Thymus (tissue), 11 donors: Measurements from ENCODE around the gene ZIK1. TPM values are rescaled to one million over a fixed set of nuclear protein-coding genes. Genes with fewer than 3 reads are reported as not detected.
A peak's percentile ranks its signal among the peaks of the same experiment; 100 is the strongest.

Source experiments
- DNase-seq, 9 donors: peaks; one replicate each; pipeline ENCODE4 v3.0.0-alpha.2; 2013; ENCODE audit warnings: low spot score in 9 of 9, low read depth in 6 of 9, missing footprints in 1 of 9
- H3K27ac ChIP-seq, 2 donors: one replicate each; pipeline ENCODE4 v1.5.1; 2013; ENCODE audit warnings: control low read depth in 1 of 2, low read depth in 1 of 2, low read length in 1 of 2, mild to moderate bottlenecking in 1 of 2, moderate library complexity in 1 of 2
- H3K27me3 ChIP-seq, 2 donors: one replicate each; pipeline ENCODE4 v1.5.1; 2013; ENCODE audit warnings: low read length in 1 of 2; ENCODE audit not compliant: control insufficient read depth in 2 of 2, insufficient read depth in 1 of 2
- H3K36me3 ChIP-seq, 2 donors: one replicate each; pipeline ENCODE4 v1.5.1; 2013; ENCODE audit warnings: low read length in 1 of 2, mild to moderate bottlenecking in 1 of 2, moderate library complexity in 1 of 2; ENCODE audit not compliant: control insufficient read depth in 2 of 2, insufficient read depth in 2 of 2
- H3K4me1 ChIP-seq, 2 donors: one replicate each; pipeline ENCODE4 v1.5.1; 2013; ENCODE audit warnings: low read length in 2 of 2; ENCODE audit not compliant: control insufficient read depth in 2 of 2, insufficient read depth in 2 of 2
- H3K4me3 ChIP-seq, 2 donors: one replicate each; pipeline ENCODE4 v1.5.1; 2013; ENCODE audit warnings: low read length in 2 of 2, control low read depth in 1 of 2, mild to moderate bottlenecking in 1 of 2
- H3K9me3 ChIP-seq, 2 donors: one replicate each; pipeline ENCODE4 v1.5.1; 2013; ENCODE audit warnings: low read length in 1 of 2, mild to moderate bottlenecking in 1 of 2; ENCODE audit not compliant: control insufficient read depth in 2 of 2, insufficient read depth in 1 of 2
- WGBS: extraction: QIAGEN DNeasy Blood & Tissue Kit; methylation state at CpG from one replicate; pipeline ENCODE4 v1.1.7; 2013; 5-methylcytosine and 5-hydroxymethylcytosine counted together
- polyA plus RNA-seq: library from polyadenylated mRNA; stranded (reverse); fragments of 200-250 nt; gene quantifications from one replicate; pipeline ENCODE4 v1.2.3, GENCODE V29; 2013
- total RNA-seq: library from RNA; stranded (reverse); fragments of 120-200 nt; gene quantifications from one replicate; pipeline ENCODE4 v1.2.4, GENCODE V29; 2013
- donor health status: healthy.

Gene ZIK1
- total and polyA plus RNA-seq, 2 donors, result 6.0 to 12.2 TPM

DNA sequence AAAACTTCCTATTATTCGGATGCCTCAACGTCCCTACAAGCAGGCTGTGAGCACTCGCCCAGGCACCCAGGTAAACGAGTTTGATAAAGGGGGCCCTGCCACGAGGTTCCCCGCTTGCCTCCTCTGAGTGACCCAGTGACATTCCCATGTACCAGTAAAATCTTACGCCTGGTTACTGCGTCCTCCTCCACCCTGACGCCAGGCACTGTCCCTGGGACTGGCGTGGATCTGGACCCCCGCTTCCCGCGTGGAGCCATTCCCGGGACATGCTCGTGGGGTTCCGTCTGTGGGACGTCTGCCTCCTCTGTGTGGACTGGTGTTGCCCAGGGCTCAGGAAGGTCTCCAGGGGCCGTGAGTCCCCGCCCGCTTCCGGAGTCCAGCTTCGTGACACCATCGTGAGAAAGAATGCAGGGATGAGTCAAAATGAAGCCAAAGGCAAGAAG lies 23.9 kb upstream of the ZIK1 start:
- peak overlapping the region; percentile 76 to 83 for H3K4me3 ChIP-seq
- no peak for DNase-seq
- peaks cover 9 to 12% of the 10 kb centered on the region in 2 donors for H3K36me3 ChIP-seq
- H3K27me3 ChIP-seq, result no peaks in the 10 kb centered on the region
- H3K9me3 ChIP-seq, result peaks cover 5 to 23% of the 10 kb centered on the region in 2 donors
- H3K4me1 ChIP-seq, result peaks cover 10 to 14% of the 10 kb centered on the region in 2 donors
- 39% methylated on average over 23 of the region's 23 CpGs for WGBS
- H3K27ac ChIP-seq, result no peak overlapping the region

DNA sequence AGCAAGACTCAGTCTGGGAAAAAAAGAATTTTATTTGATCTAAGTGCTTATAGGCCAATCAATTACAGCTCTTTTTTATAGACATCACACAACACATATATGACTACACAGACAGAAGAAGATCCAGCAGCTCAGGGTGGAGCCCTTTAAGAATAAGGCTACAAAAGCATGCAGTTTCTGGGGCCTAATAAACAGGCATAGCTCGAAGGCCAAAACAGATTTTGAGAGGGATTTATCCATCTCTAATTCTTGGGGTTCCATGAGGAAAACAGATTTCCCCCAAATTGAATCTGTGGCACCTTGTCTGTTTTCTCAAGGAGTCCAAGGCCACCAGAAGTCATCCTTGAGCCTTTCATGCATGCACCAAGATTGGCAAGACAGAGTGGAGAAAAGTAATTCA lies 20.4 kb upstream of the ZIK1 start:
- no peak for DNase-seq
- H3K27me3 ChIP-seq, result no peaks in the 10 kb centered on the region
- WGBS, result 69% methylated on average over 1 of the region's 1 CpG
- no peak overlapping the region for H3K27ac ChIP-seq
- no peak overlapping the region for H3K4me3 ChIP-seq
- peaks cover 13 to 29% of the 10 kb centered on the region in 2 donors for H3K9me3 ChIP-seq
- H3K36me3 ChIP-seq, result no peaks in the 10 kb centered on the region
- H3K4me1 ChIP-seq, result peaks cover 8 to 10% of the 10 kb centered on the region in 2 donors

DNA sequence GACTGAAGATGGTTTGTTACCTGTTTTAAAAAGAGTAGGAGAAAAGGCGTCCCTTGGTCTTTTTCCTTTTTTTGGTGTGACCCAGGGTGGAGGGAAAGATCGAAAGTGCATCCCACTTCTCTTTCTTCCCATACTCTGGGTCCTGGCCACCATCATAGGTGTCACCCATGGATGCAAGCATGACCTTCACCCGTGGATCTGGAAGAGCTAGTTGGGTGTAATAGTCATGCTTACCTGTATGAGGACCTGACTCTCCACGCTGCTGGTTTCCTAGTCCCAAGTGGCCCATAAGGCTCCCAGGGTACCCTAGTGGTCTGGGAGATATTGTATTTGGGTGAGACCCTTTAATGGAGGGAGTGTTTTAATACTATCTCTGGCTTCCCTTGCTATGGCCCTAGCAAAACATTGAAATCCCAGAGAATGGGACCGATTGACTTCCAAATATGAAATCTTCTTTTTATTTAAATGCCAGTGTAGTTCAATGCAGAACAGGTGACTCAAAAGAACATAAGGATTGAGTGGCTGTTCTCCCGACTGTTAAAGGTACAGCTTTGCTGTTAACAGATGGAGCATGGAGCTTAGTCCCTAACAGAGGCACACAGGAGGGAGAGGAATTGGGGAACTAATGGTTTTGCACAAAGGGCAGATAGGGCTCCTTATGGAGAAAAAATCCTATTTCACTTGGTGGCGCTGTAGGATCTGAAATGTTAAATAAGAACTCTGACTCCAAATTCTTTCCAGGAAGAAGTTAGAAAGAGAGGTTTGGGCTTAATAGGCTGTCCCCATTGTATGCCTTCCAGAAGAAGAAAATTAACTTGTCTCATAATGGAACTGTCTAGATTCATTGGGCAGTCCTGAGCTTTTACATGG lies 17.3 kb upstream of the ZIK1 start:
- WGBS, result 65% methylated on average over 7 of the region's 7 CpGs
- Histone ChIP-seq H3K9me3 (peaks cover 16 to 40% of the 10 kb centered on the region in 2 donors), H3K4me3 (no peak overlapping the region), H3K27ac (no peak overlapping the region), H3K4me1 (no peaks in the 10 kb centered on the region), H3K27me3 (no peaks in the 10 kb centered on the region), H3K36me3 (peaks cover 0 to 3% of the 10 kb centered on the region in 2 donors)
- peak in 1 of 9 donors; percentile 28 for DNase-seq

DNA sequence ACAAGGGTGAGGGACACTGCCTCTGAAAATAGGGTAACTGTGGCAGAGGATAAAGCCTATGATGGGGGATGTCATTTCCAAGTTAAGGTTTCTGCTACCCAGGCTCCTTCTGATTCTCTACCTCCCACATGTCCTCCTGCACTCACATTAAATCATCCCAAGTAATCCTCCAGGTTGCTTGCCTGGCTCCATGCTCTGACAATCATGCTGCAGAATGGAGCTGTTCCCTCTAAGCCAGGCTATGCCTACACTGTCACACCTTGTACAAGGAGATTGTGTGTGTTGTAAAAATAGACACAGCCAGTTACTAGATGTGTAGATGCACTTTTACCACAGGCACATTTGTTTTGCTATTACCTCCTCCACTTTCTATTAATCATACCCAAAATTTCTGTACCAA lies 13.2 kb upstream of the ZIK1 start:
- Histone ChIP-seq H3K36me3 (peaks cover 35 to 40% of the 10 kb centered on the region in 2 donors), H3K27me3 (no peaks in the 10 kb centered on the region), H3K9me3 (peaks cover 43 to 64% of the 10 kb centered on the region in 2 donors), H3K4me3 (no peak overlapping the region), H3K27ac (no peak overlapping the region), H3K4me1 (no peaks in the 10 kb centered on the region)
- no peak for DNase-seq

- no peaks in the 10 kb centered on the region for H3K4me1 ChIP-seq
- no peak overlapping the region for H3K27ac ChIP-seq
- 99% methylated on average over 3 of the region's 3 CpGs for WGBS
- H3K36me3 ChIP-seq, result peaks cover 43 to 52% of the 10 kb centered on the region in 2 donors
- no peaks in the 10 kb centered on the region for H3K27me3 ChIP-seq
- H3K9me3 ChIP-seq, result peaks cover 42 to 65% of the 10 kb centered on the region in 2 donors
- no peak overlapping the region for H3K4me3 ChIP-seq
- no peak for DNase-seq
Measured at GRCh38 chr19:57572415-57572947, 11.5 kb upstream of the ZIK1 start.

DNA sequence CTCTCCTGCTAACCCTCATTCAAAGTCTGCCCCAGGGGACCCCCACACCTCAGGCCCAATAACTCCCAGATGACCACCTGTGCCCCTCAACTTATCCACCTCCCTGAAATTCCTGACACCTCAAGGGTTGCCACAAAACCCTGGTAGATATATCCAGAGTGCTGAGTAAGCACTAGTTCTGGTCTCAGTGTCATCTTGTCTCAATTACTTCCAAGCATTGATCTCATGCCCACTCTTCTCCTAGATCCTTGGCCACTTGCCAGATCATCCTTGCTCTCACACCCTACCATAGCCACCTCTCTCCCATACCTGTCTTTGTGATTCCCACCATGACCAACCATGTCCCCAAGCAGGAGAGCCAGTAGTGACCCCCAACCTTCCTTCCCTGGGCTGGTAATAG lies 7.3 kb upstream of the ZIK1 start:
- Histone ChIP-seq H3K9me3 (peaks cover 37 to 53% of the 10 kb centered on the region in 2 donors), H3K27ac (no peak overlapping the region), H3K4me1 (peaks cover 8 to 11% of the 10 kb centered on the region in 2 donors), H3K36me3 (peaks cover 43 to 52% of the 10 kb centered on the region in 2 donors), H3K27me3 (no peaks in the 10 kb centered on the region), H3K4me3 (no peak overlapping the region)
- DNase-seq, result no peak

GRCh38 chr19:57578487-57579205 lies 5.3 kb upstream of the ZIK1 start, which contains the start of gene ZNF416:
Gene ZNF416 (minus strand): TSS chr19:57578911. CDS start chr19:57578704, 207 bp downstream.
- WGBS, result under 1% methylated on average over 62 of the region's 62 CpGs
- peak within 1 kb of the TSS; percentile 46 to 66 for H3K27ac ChIP-seq
- no peaks in the 10 kb centered on the region for H3K27me3 ChIP-seq
- H3K4me3 ChIP-seq, result peak within 1 kb of the TSS; percentile 75 to 85
- peaks cover 25 to 56% of the 10 kb centered on the region in 2 donors for H3K9me3 ChIP-seq
- H3K36me3 ChIP-seq, result peaks cover 26 to 34% of the 10 kb centered on the region in 2 donors
- H3K4me1 ChIP-seq, result peaks cover 13 to 18% of the 10 kb centered on the region in 2 donors
- DNase-seq, result peak; percentile 94 to 100 (median 99)

DNA sequence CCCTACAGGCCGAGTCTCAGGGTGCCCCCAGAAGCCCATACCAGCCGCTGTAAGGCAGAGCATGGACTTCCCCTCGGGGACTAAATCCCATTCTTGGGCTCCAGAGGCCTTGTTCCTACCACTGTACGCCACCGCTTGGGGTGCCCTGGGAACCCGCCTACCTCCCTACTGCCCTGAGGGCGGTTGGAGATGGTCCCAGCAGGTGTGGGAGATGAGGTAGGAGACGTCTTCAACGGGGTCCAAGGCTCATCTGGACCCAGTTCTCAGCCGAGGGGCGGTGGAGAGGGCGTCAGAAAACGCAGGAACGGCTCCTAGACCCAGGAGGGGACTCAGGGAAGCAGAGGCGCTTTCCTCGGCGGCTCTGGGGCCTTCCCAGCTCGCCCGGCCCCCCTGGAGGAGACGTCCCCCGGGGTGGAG lies 833 bp upstream of the ZIK1 start:
- H3K27ac ChIP-seq, result no peak overlapping the region
- no peaks in the 10 kb centered on the region for H3K27me3 ChIP-seq
- DNase-seq, result no peak
- peak overlapping the region; percentile 66 to 80 for H3K4me3 ChIP-seq
- peaks cover 4 to 7% of the 10 kb centered on the region in 2 donors for H3K36me3 ChIP-seq
- peaks cover 11 to 21% of the 10 kb centered on the region in 2 donors for H3K4me1 ChIP-seq
- peaks cover 9 to 46% of the 10 kb centered on the region in 2 donors for H3K9me3 ChIP-seq
- 48% methylated on average over 21 of the region's 21 CpGs for WGBS
